Measurements from ENCODE around the gene DOK7. TPM values are rescaled to one million over a fixed set of nuclear protein-coding genes. Genes with fewer than 3 reads are reported as not detected.

The DOK7 gene
- total RNA-seq, 4 donors from 2014 or later: 1.7 to 11.2 (median 2.6) TPM

GRCh38 chr4:3524349-3524748 lies 61.2 kb downstream of the DOK7 start:
- H3K4me3 ChIP-seq: no peak overlapping the region
- no peak overlapping the region for H3K27ac ChIP-seq
- peaks cover 68% of the 10 kb centered on the region for H3K36me3 ChIP-seq
- WGBS: 50% methylated on average over 1 of the region's 8 CpGs
- no peak for TF ChIP-seq EP300 (IDR thresholded peaks at IDR 0.05)
- TF ChIP-seq POLR2A (IDR thresholded peaks at IDR 0.05): no peak
- no peak for TF ChIP-seq POLR2AphosphoS5 (IDR thresholded peaks at IDR 0.05)
- TF ChIP-seq CTCF (IDR thresholded peaks at IDR 0.05): no peak
- H3K27me3 ChIP-seq: no peaks in the 10 kb centered on the region
- no peaks in the 10 kb centered on the region for H3K9me3 ChIP-seq
- no peak for DNase-seq (ENCODE audit: low spot score in 2 of 2)
- no peaks in the 10 kb centered on the region for H3K4me1 ChIP-seq

GRCh38 chr4:3524920-3525319 lies 61.8 kb downstream of the DOK7 start:
- Histone ChIP-seq H3K27ac (no peak overlapping the region), H3K36me3 (peaks cover 62% of the 10 kb centered on the region), H3K4me3 (no peak overlapping the region), H3K9me3 (no peaks in the 10 kb centered on the region), H3K4me1 (peaks cover 4% of the 10 kb centered on the region), H3K27me3 (no peaks in the 10 kb centered on the region)
- TF ChIP-seq POLR2AphosphoS5 (IDR thresholded peaks at IDR 0.05): no peak
- no peak for TF ChIP-seq POLR2A (IDR thresholded peaks at IDR 0.05)
- TF ChIP-seq CTCF (IDR thresholded peaks at IDR 0.05): no peak
- TF ChIP-seq EP300 (IDR thresholded peaks at IDR 0.05): no peak
- 87% methylated on average over 19 of the region's 19 CpGs for WGBS
- DNase-seq (ENCODE audit: low spot score in 2 of 2): peak in 1 of 2 donors; percentile 59

- peak in 1 of 2 donors; percentile 45 for DNase-seq (ENCODE audit: low spot score in 2 of 2)
- TF ChIP-seq EP300 (IDR thresholded peaks at IDR 0.05) (no peak), POLR2A (IDR thresholded peaks at IDR 0.05) (no peak), CTCF (IDR thresholded peaks at IDR 0.05) (no peak), POLR2AphosphoS5 (IDR thresholded peaks at IDR 0.05) (no peak)
- peaks cover 54% of the 10 kb centered on the region for H3K36me3 ChIP-seq
Measured at GRCh38 chr4:3525532-3526430, 62.7 kb downstream of the DOK7 start.

GRCh38 chr4:3526456-3526855 lies 63.4 kb downstream of the DOK7 start:
- 93% methylated on average over 19 of the region's 19 CpGs for WGBS
- H3K36me3 ChIP-seq: peaks cover 47% of the 10 kb centered on the region
- H3K4me1 ChIP-seq: peaks cover 19% of the 10 kb centered on the region
- no peak overlapping the region for H3K27ac ChIP-seq
- no peaks in the 10 kb centered on the region for H3K9me3 ChIP-seq
- no peaks in the 10 kb centered on the region for H3K27me3 ChIP-seq
- no peak overlapping the region for H3K4me3 ChIP-seq
- TF ChIP-seq POLR2A (IDR thresholded peaks at IDR 0.05) (no peak), POLR2AphosphoS5 (IDR thresholded peaks at IDR 0.05) (no peak), CTCF (IDR thresholded peaks at IDR 0.05) (no peak), EP300 (IDR thresholded peaks at IDR 0.05) (no peak)
- DNase-seq (ENCODE audit: low spot score in 2 of 2): peak in 1 of 2 donors; percentile 57

More at GRCh38 chr4:3525532-3526430, 62.7 kb downstream of the DOK7 start:
- Histone ChIP-seq H3K27me3 (no peaks in the 10 kb centered on the region), H3K9me3 (no peaks in the 10 kb centered on the region), H3K4me3 (no peak overlapping the region), H3K27ac (no peak overlapping the region), H3K4me1 (peaks cover 13% of the 10 kb centered on the region)
- 84% methylated on average over 21 of the region's 33 CpGs for WGBS

GRCh38 chr4:3527101-3527913 lies 64.2 kb downstream of the DOK7 start:
- H3K27me3 ChIP-seq: no peaks in the 10 kb centered on the region
- H3K36me3 ChIP-seq: peaks cover 39% of the 10 kb centered on the region
- H3K4me1 ChIP-seq: peaks cover 24% of the 10 kb centered on the region
- DNase-seq (ENCODE audit: low spot score in 2 of 2): peak in 1 of 2 donors; percentile 47
- no peak overlapping the region for H3K27ac ChIP-seq
- H3K9me3 ChIP-seq: no peaks in the 10 kb centered on the region
- 90% methylated on average over 9 of the region's 14 CpGs for WGBS
- H3K4me3 ChIP-seq: no peak overlapping the region
- TF ChIP-seq POLR2A (IDR thresholded peaks at IDR 0.05): no peak
- TF ChIP-seq CTCF (IDR thresholded peaks at IDR 0.05): no peak
